Activated CD8-positive, alpha-beta memory T cell treated with anti-CD3 and anti-CD28 coated beads, Interleukin-2, amount 50 U/mL, for 24 hours (primary cell): ENCODE measurements around the gene CATSPER1.

Experiments
- DNase-seq: peaks from one replicate; pipeline ENCODE4 v3.0.0-alpha.2; 2020; ENCODE audit errors: extremely low read depth

Gene CATSPER1

DNA sequence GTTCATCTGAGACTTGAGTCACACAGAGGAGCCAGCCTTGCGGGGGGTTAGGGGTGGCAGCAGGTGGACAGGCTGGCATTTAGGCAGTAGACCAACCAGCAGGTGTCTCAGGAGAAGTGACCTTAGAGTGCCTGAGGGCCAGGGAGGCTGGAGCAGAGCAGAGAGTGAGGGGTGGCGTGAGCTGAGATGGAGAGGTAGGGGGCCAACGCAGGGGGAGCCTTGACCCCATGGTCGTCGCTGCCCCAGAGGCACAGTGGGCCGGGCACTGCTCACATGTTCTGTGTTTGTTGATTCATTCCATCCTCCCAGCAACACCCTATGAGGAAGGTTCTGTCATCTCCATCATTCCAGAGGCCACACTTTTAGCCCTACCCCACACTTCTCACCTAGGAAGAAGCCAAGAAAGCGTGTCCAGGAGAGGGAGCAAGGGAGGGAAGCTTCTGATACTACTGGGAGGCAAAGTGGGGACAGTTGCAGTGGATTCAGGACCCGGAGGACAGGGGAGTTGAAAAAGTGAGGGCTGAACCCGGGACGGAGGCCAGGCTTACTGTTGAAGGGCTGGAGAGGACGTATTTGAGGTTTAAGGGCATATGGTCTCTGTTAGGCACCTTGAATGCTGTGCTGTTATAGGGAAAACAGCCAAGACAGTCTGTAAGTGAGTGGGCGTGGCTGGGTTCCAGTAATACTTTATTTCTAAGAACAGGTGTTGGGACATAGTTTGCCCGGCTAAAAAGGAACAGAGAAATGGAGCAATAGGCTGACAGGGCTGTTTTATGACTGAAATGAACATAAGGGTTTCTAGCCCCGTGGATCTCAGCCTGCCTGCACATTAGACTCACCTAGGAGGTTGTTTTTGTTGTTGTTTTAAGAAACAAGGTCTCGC, 57.4 kb downstream of the CATSPER1 start:
- DNase-seq, result no peak

DNA sequence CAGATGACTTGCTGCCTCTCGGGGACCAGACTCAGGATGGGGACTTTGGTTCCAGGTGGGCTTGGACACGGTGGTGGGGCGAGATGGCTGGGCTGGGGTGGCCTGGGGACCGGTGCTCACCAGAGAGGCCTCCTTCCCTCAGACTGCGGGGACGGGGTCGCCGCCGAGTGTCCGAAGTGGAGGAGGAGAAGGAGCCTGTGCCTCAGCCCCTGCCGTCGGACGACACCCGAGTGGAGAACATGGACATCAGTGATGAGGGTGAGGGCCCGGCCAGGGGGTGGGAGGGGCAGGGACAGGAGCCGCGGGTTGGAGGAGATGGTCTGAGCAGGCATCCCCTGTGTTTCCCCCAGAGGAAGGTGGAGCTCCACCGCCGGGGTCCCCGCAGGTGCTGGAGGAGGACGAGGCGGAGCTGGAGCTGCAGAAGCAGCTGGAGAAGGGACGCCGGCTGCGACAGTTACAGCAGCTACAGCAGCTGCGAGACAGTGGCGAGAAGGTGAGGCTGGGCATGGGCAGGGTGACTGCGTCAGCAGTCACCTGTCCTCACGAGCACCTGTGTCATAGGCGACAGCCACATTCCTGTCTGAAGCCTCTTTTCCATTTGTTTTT, 58.8 kb downstream of the CATSPER1 start:
- DNase-seq, result no peak
